GM12801 (cell line): ENCODE data around the gene C12orf42.

Experiments
- CTCF ChIP-seq: IDR thresholded peaks from one replicate; pipeline ENCODE4 v1.5.1; 2011; ENCODE audit warnings: control low read depth; ENCODE audit not compliant: insufficient read length; ENCODE audit errors: extremely low read depth

Gene C12orf42

GRCh38 chr12:103415681-103416080 is 80.1 kb downstream of the C12orf42 start:
- no peak for TF ChIP-seq CTCF

GRCh38 chr12:103401421-103401820 is 94.3 kb downstream of the C12orf42 start:
- no peak for TF ChIP-seq CTCF

- TF ChIP-seq CTCF = no peak
Measured at GRCh38 chr12:103399986-103400385, 95.8 kb downstream of the C12orf42 start.

- no peak for TF ChIP-seq CTCF
Measured at GRCh38 chr12:103397536-103397935, 98.2 kb downstream of the C12orf42 start.

- no peak for TF ChIP-seq CTCF
Measured at GRCh38 chr12:103392722-103393121, 103.0 kb downstream of the C12orf42 start.

- TF ChIP-seq CTCF = no peak
Measured at GRCh38 chr12:103391103-103391502, 104.7 kb downstream of the C12orf42 start.

- no peak for TF ChIP-seq CTCF
Measured at GRCh38 chr12:103387385-103387784, 108.4 kb downstream of the C12orf42 start.

- TF ChIP-seq CTCF = no peak
Measured at GRCh38 chr12:103386451-103386850, 109.3 kb downstream of the C12orf42 start.
